HG03175 (cell line): Measurements from ENCODE around the gene NOP14.
"Not testable (repeated sequence)": the region's sequence is repeated elsewhere in the genome, so short reads cannot be mapped to it uniquely, and the experiment has no call there.

Source experiments
- ATAC-seq: cut with Tn5 transposase; IDR thresholded peaks from one replicate; pipeline ENCODE4 v1.9.1; 2021; ENCODE audit warnings: mild to moderate bottlenecking, moderate library complexity; ENCODE audit not compliant: unreplicated experiment

NOP14 gene

DNA sequence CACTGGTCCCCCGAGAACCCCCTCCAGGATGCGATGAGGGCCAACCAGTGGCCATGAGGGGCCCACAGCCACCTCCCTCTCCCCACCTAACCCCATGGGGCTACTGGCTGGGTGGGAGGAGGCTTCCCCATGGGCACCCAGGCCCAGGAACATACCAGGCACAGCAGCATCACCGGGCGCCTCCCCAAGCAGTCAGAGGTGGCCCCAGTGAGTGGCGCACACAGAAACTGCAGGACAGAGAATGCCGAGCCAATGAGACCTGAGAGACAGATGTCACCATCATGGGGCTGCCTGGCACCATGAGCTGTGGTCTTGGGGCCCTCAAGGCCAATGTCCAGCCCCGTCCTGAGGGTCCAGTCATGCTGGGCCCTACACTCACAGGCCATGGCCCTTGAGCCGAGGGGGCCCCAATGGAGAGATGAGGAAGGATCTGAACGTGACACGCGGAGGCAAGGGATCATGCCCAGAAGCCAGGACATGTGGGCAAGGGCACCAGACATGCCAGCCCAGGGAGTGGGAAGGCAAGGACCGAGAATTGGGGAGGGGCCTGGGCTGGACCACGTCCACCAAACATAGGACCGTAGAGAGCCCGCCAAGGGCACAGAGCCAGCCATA, 30.1 kb downstream of the NOP14 start:
- ATAC-seq, result no peak

DNA sequence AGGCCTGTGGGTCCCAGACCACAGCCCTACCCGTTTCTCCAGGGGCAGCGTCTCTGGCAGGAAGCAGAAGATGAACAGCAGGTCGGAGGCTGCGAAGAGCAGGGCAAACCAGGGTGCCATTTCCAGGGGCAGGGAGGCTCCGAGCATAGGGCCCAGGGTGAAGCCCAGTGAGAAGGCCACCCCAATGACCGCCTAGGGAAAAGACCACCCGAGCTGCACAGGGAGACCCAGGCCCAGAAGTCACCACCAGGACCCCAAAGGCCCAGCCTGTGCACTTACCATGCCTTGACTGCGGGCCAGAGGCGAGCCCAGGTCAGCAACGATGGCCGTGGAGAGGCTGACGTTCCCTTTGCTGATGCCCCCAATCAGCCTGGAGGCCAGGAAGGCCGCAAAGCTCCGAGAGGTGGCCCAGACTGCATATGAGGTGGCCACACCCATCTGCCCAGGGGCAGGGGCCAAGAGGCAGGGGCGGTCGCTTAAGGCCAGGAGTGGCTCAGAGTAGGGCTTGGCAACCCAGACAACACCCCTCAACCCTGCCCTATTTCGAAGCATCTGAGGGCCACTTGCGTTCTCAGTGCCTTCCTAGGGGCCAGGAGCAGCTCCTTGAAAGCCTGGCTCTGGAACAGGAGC, 30.8 kb downstream of the NOP14 start:
- no peak for ATAC-seq

DNA sequence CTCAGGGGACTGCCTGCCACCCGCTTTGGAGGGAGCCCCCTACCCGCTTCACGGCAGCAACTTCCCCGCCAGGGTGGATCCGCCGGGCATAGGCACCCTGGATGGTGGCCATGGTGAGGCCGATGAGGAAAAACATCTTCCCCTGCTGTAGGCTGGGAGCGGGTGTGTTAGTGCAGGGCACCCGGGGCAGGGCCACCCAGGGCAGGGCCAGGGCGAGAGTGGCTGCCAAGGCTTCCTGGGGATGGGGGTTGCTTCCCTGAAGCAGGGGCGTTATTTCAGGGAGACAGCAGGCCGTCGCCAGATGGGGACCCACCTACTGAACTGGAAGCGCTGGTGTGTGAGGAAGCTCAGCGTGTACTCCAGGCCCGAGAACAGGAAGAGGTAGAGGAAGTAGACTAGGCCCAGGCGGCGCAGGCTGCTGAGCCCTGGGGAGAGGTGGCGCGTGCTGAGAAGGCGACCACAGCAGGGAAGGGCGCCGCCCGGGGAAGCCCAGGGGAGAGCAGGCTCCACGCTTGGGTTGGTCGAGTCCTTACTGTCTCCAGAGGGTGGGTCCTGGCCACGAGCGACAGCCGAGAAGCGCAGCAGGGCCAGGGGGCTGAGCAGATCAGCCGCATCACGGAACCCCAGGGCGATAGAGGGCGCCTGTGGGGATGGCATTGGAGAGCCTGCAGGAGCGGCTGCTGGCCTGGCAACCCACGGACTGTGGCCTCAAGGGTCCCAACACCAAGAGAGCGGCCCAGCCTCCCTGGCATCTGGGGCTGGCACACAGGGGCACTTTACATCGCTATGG, 31.5 kb downstream of the NOP14 start:
- peak; percentile 40 for ATAC-seq

DNA sequence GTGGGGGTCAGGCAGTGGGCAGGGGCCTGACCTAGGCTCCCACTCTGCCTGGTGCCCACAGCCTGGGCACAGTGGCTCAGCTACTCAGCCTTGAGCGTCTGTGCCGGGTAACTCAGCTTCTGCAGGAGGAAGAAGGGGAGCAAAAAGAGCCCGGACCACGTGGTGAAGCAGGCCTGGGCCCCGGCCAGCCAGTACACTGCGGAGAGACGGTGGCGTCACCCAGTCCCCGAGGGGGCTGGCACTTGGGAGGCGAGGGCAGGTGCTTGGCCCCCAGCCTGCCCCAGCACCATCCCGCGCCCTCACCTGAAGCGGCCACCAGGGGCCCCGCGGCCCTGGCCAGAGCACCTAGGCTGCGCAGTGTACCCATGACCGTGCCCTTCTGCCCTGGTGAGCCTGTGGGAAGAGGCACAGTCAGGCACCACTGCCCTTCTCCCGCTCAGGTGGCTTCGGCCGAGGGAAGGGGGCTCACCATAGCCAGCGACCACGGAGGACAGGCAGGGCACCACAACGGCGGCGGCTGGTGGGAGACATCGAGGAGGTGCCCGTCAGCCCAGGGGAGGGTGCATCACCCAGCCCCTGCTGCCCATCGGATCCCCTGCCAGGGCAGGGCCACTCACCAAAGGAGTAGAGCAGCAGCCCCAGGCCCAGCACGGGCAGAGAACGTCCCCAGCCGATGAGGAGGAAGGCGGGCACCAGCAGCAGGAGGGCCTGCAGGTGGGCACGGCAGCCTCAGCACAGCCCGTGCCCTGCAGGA, 32.3 kb downstream of the NOP14 start:
- no peak for ATAC-seq

DNA sequence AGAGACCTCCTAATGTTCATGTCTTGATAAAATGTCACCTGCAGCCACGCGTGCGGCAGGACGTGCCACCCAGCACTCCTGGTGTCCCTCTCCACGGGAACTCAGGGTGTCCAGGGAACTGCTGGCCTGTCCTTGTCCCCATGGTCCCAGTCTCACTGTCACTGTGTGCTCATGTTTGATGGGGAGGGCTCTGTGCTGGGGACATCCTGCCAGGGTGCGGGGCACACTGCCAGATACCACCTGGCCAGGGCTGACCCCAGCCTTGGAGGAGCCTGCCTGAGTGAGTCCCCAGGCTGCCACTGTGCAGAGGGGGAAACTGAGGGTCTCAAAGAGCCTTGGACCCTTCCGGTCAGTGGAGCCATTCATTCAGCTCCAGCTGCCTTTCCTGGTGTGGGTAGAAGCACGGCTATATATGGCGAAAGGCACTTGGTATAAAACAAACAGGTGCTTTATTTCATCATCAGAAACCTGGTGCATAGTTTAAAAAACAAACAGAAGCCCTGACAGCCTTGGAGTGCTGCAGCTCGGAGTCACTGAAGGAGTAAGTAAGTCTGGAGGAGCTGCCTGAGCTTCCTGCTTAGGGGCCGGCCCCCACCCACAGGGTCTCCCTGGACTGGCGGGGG, 33.0 kb downstream of the NOP14 start:
- ATAC-seq, result no peak

DNA sequence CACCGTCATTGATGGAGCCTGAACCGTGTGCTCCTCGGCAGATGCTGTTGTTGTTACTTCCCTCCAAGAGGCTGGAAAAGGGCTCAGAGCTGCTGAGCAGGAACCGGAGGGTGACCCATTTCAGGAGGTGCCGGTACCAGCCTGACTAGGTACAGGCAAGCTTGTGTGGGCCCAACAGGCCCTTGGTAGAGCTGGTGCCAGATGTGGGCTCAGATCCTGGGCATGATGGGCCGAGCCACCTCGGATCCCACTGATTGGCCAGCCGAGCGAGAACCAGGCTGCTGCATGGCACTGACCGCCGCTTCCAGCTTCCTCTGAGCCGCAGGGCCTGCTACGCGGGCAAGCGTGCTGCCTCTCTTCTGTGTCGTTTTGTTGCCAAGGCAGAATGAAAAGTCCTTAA, 33.7 kb downstream of the NOP14 start:
- ATAC-seq, result no peak

DNA sequence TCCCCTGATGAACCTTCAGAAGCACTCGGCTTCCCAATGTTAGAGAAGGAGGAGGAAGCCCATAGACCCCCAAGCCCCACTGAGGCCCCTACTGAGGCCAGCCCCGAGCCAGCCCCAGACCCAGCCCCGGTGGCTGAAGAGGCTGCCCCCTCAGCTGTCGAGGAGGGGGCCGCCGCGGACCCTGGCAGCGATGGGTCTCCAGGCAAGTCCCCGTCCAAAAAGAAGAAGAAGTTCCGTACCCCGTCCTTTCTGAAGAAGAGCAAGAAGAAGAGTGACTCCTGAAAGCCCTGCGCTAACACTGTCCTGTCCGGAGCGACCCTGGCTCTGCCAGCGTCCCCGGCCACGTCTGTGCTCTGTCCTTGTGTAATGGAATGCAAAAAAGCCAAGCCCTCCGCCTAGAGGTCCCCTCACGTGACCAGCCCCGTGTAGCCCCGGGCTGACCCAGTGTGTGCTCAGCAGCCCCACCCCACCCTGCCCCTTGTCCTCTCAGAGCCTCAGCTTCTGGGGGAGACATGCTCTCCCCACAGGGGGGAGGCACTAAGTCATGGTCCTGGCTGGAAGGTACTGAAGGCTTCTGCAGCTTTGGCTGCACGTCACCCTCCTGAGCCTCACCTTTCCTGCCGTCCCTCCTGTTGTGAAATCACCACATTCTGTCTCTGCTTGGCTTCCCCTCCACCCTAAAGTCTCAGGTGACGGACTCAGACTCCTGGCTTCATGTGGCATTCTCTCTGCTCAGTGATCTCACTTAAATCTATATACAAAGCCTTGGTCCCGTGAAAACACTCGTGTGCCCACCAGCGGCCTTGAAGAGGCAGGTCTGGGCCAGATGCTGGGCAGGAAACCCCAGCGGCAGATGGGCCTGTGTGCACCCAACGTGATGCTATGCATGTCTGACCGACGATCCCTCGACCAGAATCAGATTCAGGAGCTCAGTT, 34.7 kb downstream of the NOP14 start:
- no peak for ATAC-seq

DNA sequence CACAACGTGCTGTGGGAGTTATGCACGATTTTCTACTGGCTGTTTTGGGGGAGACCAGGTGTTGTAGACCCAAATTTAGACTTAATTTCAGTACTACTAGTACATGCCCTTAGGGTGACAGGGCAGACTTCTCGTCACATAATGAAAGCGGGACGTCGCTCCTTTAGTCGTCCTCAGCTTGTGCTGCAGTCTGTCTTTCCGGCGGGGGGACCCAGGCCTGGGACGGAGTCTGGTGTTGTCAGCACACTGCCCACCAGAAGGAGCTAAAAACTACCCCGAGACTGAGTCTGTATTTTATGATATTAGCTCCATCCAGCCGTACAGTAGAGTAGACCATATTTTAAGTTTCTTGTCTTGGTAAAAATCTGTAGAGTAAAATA, 35.5 kb downstream of the NOP14 start:
- no peak for ATAC-seq

DNA sequence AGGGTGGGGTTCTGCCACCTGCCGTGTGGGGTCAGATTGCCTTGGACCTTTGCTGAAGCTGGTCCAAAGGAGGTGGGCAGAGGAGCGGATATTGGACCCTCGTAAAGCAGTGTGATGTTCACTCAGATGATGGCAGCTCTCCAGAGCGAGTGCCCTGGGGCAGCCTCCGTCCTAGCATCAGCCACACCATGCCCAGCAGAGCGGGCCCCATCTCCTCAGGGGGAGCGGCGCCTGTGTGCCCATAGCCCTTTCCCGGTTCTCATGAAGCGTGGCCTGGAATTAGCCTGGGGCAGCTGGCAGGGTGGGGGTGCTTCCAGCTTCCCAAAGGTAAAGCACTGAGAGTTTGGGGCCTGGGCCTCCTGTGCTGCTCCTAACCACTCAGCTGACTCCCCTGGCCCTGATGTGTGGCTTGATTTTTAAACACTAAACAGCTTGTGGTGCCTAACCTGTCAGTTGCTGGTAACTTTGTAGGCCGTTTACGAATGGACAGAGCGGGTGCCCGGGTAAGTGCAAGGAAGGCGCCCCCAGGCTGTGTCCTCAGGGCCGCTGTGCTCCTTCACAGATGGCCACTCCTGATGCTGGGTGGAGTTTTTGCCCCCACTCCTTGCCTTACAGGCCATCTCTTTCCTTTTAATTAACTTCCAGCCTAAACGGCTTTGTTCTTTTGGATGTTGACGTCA, 36.0 kb downstream of the NOP14 start:
- ATAC-seq, result no peak

DNA sequence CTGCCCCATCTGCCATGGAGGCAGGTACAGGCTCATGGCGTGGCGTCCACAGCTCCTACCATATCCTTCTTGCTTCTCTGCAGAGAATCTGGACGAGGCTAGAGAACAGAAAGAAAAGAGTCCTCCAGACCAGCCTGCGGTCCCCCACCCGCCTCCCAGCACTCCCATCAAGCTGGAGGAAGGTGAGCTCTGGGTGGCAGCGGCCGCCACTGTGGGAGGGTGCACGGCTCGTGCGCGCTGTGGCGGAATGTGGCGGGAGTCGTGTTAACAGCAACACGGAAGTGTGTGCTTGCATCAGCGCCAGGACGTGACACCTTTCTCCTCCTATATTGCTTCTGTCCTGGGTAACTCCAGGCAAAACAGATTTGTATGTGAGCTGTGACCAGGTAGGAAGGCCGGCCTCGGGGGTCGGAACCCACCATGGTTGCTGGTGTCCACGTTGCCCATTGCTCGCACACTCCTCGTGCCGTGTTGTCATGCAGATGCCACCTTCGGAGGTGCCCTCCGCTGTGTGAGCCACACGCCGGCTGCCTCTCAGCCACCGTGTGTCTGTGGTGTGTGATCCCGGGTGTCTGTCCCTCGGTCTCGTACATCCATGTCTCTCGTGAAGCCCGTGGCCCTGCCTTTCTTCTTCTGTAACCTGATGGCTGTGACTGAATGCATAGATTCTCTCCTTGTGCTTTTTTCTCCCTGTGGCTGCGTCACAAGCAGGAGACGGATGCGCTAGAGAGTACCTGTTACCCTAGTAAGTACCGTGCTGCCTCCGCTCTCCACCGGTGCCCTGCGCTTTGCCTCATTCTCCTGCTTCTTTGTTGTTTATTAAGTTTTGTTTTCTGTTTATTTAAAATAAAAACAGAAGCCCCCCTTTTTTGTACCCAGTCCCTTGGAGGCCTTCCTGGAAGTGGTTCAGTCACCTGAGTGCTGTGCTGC, 37.0 kb downstream of the NOP14 start:
- ATAC-seq, result no peak

DNA sequence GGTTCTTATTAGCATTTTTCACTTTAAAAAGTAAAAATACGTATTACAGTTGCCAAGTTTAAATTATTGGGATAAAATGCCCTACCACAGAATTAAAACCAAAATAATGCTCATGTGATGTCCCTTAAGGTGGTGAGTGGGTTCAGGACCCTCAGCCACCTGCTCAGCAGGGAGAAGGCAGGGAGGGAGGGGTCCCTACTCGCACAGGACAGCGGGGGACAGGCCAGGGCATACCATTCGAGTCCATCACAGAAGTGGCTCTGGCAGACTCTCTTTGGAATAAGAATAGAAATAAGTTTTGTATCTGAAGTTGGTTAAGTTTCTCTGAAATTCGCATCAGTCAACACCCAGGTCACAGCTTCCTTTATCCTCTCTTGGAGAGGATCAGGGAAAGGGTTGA, 37.7 kb downstream of the NOP14 start:
- no peak for ATAC-seq

DNA sequence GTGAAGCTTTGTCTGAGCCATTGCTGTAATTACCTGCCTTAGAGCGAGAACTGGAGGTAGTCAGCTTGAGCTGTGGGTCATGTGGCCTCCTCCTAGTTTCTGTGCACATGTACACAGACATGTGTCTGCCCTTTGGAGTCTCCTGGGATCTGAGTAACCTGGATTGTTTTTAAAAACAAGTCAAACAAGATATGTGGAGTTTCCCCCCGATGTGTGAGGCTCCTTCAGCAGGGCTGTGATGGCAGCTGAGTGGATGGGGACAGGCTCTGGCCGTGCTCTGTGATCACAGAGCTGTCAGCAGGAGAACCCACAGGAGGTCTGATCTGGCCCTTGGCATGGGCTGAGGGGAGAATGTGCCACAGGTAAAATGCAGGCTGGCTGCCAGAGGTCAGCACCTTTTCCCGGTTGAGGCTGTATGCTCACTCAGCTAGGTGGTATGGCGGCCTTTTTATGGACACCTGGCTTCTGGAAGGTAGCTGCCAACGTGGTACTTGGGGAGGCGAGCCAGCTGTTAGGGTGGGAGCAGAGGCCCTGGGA, 38.4 kb downstream of the NOP14 start:
- no peak for ATAC-seq

DNA sequence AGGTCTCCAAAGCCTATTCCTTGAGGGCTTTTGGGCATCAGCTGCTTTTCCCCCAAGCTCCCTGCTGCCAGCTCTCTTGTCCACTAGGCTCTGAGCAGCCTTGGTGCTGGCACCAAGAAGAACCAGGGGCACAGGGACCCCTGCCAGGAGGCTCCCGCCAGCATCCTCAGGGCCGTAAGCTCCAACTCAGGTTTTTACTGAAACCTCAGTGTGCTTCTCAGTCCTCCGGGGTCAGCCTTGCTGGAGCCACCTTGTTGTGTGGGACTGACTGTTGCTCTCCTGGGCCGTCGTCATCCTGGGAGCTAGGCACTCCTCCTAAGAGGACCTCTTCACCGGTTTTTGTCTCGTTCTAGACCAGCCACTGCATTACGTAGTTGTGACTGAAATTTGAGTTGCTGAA, 38.9 kb downstream of the NOP14 start:
- no peak for ATAC-seq

DNA sequence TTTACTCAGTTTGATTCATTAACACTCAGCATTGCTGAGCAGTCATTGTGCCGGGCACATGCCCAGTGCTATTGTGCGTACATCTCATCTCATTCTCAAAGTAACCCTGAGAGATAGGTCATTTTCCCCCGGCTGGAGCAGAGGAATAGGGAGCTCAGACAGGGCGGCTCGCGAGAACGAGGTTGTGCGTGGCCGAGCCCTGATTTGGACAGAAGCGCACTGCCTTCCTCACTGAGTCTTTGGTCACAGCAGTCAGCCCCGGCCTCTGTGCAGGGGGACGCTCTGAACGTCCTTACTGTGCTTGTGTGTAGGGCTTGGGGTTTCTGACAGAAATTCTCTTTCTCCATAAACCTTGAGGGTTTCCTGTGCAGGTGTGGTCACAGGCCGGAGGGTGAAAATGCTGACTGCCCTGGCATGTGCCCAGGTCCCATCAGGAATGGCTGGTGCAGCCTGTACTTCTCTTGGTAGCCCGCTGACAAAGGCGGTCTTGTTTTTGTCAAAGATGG, 39.5 kb downstream of the NOP14 start:
- no peak for ATAC-seq

DNA sequence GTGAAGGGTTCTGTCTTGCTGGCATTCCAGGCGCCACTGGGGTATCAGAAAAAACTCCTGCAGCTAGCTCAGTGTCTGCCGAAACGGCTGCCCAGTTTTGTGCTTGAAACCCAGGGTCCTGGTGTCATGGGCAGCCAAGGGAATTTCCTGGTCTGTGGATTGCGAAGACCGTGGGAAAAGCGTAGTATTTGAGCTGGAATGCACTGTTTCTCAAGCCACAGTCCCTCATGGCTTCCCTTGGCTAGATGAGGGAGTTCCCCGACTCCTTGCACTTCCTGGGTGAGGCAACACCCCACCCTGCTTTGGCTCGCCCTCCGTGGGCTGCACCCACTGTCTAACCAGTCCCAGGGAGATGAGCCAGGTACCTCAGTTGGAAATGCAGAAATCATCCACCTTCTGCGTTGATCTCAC, 40.1 kb downstream of the NOP14 start:
- ATAC-seq, result no peak

DNA sequence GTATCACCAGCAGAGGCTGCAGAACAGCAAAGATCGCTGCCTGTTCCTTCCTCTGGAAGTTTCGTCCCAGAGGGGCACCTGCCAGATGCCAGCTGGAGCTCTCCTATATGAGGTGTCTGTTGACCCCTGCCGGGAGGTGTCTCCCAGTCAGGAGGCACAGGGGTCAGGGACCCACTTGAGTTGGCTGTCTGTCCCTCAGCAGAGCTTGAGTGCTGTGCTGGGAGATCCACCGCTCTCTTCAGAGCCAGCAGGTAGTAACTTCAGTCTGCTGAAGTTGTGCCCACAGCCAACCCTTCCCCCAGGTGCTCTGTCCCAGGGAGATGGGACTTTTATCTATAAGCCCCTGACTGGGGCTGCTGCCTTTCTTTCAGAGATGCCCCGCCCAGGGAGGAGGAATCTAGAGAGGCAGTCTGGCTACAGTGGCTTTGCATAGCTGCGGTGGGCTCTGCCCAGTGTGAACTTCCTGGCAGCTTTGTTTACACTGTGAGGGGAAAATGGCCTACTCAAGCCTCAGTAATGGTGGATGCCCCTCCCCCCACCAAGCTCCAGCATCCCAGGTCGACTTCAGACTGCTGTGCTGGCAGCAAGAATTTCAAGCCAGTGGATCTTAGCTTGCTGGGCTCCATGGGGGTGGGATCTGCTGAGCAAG, 40.6 kb downstream of the NOP14 start:
- ATAC-seq, result not testable (repeated sequence)

DNA sequence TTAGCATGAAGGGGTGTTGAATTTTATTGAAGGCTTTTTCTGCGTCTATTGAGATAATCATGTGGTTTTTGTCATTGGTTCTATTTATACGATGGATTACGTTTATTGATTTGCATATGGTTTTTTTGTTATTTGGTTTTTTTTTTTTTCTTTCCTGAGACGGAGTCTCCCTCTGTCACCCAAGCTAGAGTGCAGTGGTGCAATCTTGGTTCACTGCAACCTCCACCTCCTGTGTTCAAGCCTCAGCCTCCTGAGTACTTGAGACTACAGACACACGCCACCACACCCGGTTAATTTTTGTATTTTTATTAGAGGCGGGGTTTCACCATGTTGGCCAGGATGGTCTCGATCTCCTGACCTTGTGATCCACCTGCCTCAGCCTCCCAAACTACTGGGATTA, 44.5 kb downstream of the NOP14 start:
- not testable (repeated sequence) for ATAC-seq
